GM10248 (cell line): Measurements from ENCODE around the gene ZC3H4.
"Not testable (repeated sequence)": the region's sequence is repeated elsewhere in the genome, so short reads cannot be mapped to it uniquely, and the experiment has no call there.

Experiments
- CTCF ChIA-PET: fragments of 300-600 bp; sonication (Branson Sonifier 250); formaldehyde crosslinking; extraction: SDS; loops from one replicate; lab custom pipeline; 2021; ENCODE audit warnings: antibody characterized with exemption; lab: Yijun Ruan, JAX
- POLR2A ChIA-PET: fragments of 350-650 bp; sonication (Branson Sonifier 250); formaldehyde crosslinking; extraction: SDS; loops from one replicate; lab custom pipeline; 2020; ENCODE audit warnings: antibody characterized with exemption; lab: Yijun Ruan, JAX
- DNase-seq: peaks from one replicate; pipeline ENCODE4 v3.0.0; 2012; ENCODE audit errors: extremely low spot score
- TF ChIP-seq, protein P1 (sequence below): IDR thresholded peaks from 2 replicates; pipeline ENCODE4 v1.5.1; 2012; ENCODE audit warnings: mild to moderate bottlenecking, low read depth; ENCODE audit errors: extremely low read depth, missing control alignments, control extremely low read depth

ZC3H4 gene

DNA sequence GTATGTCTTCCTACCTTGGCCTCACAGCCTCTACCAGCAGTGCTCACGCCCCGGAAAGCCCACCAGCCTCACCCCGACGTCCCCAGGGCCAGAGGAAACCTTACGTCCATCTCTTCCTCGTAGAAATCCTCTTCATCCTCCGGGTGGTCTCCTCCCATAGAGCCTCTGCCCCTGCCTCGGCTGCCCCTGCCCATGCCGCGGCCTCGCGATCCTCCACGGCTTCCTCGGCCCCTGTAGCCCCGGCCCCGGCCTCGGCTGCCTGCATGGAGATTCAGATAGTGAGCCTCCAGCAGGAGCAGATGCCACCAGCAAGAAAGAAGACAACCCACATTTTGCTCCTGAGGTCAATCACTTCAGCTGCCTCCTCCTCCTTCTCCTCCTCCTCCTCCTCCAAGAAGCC, 27.3 kb downstream of the ZC3H4 start:
- POLR2A ChIA-PET = no interaction called here
- TF ChIP-seq, protein P1, sequence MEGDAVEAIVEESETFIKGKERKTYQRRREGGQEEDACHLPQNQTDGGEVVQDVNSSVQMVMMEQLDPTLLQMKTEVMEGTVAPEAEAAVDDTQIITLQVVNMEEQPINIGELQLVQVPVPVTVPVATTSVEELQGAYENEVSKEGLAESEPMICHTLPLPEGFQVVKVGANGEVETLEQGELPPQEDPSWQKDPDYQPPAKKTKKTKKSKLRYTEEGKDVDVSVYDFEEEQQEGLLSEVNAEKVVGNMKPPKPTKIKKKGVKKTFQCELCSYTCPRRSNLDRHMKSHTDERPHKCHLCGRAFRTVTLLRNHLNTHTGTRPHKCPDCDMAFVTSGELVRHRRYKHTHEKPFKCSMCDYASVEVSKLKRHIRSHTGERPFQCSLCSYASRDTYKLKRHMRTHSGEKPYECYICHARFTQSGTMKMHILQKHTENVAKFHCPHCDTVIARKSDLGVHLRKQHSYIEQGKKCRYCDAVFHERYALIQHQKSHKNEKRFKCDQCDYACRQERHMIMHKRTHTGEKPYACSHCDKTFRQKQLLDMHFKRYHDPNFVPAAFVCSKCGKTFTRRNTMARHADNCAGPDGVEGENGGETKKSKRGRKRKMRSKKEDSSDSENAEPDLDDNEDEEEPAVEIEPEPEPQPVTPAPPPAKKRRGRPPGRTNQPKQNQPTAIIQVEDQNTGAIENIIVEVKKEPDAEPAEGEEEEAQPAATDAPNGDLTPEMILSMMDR = no peak
- no peak for DNase-seq
- CTCF ChIA-PET = interaction anchor here (2.8 kb wide), 1 partner anchor 40 kb away, joined by 14 read pairs; no protein-coding TSS in a partner anchor

DNA sequence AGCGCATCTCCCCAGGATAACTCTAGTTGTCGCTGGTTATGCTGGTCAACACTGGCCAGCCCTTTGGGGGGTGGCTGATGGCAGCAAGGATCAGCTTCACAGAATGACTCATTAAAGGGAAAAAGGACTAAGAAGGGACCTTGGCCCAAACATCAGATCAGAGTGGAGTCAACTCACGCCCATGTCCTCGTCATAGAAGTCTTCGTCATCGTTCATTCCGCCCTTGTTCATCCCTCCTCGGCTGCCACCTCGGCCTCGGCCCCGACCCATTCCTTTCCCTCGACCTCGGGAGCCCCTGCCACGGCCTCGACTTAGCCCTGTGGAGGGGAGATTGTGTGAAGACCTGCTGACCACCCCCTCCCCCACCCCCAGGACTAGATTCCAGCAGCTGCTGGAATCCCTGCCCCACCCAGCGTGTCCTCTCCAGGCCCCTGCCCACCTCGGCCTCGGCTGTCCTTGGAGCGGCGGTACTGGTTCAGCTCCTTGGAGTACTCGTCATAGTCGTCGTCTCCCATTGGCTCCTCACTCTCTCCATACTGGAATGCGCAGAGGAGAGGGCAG, 28.6 kb downstream of the ZC3H4 start:
- ChIA-PET POLR2A (no interaction called here), CTCF (interaction anchor here (7.1 kb wide), 1 partner anchor 42 kb away, joined by 90 read pairs; no protein-coding TSS in a partner anchor)
- TF ChIP-seq, protein P1 = no peak
- no peak for DNase-seq

DNA sequence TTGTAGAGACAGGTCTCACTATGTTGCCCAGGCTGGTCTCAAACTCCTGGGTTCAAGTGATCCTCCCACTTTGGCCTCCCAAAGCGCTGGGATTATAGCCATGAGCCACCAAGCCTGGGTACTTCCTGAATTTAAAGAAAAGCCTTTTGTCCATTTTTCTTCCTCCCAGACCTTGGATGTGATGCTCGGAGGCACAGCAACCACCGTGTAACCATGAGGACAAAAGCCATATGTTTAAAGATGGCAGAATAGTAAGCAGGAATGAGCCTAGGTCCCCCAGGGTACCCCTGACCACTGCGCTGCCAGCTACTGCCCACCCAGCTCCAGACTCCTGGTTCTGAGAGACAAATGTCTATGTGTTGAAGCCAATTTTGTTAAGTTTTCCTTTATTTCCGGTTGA, 31.1 kb downstream of the ZC3H4 start:
- POLR2A ChIA-PET = no interaction called here
- TF ChIP-seq, protein P1 = no peak
- DNase-seq = no peak
- CTCF ChIA-PET = interaction anchor here (1.2 to 7.1 kb wide), 6 partner anchors 12 to 162 kb away, joined by 3 to 90 read pairs (median 18); partner anchors contain the start of gene SAE1

DNA sequence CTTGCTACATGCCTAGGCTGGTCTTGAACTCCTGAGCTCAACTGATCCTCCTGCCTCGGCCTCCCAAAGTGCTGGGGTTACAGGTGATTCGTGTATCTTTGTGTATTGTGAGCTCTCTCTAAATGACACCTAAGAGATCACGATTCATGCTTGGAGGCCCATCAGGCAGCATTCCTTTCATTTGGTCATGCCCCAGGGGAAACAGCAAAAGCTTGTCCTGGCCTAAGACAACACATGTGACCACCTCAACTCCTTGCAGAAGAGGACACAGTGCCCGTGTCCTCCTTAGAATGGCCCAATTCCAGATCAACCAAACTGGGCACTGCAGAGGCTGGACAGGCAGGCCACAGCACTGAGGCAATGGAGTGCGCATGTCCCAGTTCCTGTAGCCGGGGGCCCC, 32.5 kb downstream of the ZC3H4 start:
- POLR2A ChIA-PET = no interaction called here
- CTCF ChIA-PET = interaction anchor here (0.9 to 7.1 kb wide), 11 partner anchors 14 to 166 kb away, joined by 3 to 90 read pairs (median 9); partner anchors contain the start of genes SAE1 and ZC3H4

DNA sequence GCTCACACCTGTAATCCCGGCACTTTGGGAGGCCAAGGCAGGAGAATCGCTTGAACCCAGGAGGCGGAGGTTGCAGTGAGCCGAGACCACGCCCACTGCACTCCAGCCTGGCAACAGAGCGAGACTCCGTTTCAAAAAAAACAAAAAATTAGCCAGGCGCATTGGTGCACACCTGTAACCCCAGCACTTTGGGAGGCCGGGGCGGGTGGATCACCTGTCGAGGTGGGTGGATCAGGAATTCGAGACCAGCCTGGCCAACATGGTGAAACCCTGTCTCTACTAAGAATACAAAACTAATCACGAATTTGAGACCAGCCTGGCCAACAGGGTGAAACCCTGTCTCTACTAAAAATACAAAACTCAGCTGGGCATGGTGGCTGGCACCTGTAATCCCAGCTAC, 35.2 kb downstream of the ZC3H4 start:
- POLR2A ChIA-PET = interaction anchor here (1.8 kb wide), 1 partner anchor 35 kb away, joined by 4 read pairs; the partner anchor contains the start of gene ZC3H4

More for the DNA sequence above, 32.5 kb downstream of the ZC3H4 start:
- TF ChIP-seq, protein P1 = no peak
- no peak for DNase-seq

DNA sequence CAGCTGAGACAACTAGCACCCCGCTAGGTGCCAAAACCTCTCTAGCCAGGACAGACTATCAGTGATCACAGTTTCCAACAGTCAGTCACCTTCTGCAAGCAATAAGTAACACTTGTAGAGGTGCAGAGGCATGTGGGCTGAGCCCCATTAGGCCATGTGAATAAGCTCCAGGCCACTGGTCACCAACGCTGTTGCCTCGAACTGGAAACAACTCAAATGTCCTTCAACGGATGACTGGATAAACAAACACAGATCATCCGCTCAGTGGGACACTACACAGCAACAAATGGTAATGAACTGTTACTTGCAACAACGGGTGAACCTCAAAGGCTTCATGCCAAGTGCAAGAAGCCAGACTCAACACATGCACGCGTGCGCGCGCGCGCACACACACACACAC, 37.6 kb downstream of the ZC3H4 start:
- CTCF ChIA-PET = interaction anchor here (1.1 kb wide), 1 partner anchor 52 kb away, joined by 3 read pairs; no protein-coding TSS in a partner anchor
- TF ChIP-seq, protein P1 = no peak
- DNase-seq = no peak
- POLR2A ChIA-PET = no interaction called here

More for the DNA sequence above, 35.2 kb downstream of the ZC3H4 start:
- CTCF ChIA-PET = interaction anchor here (1.0 to 7.1 kb wide), 6 partner anchors 10 to 49 kb away, joined by 4 to 90 read pairs (median 48); partner anchors contain the start of gene ZC3H4
- DNase-seq = not testable (repeated sequence)
